Ovary (tissue), 3 donors: ENCODE results near the gene TMEM269.

Source experiments
- CTCF ChIP-seq, 3 donors: fragments of 450-650 bp in 2 of 3; fragments of 200-600 bp in 1 of 3; IDR thresholded peaks; one replicate each; pipeline versions ENCODE4 v1.5.1 to v1.8.0; 2016 to 2022; ENCODE audit warnings: antibody characterized with exemption in 3 of 3, mild to moderate bottlenecking in 1 of 3
- EP300 ChIP-seq: sonication (generic); formaldehyde crosslinking; IDR thresholded peaks from one replicate; pipeline ENCODE4 v1.6.1; 2017; ENCODE audit warnings: antibody characterized with exemption
- donor health status: DM: no; HTN: no; CAD: no.

DNA sequence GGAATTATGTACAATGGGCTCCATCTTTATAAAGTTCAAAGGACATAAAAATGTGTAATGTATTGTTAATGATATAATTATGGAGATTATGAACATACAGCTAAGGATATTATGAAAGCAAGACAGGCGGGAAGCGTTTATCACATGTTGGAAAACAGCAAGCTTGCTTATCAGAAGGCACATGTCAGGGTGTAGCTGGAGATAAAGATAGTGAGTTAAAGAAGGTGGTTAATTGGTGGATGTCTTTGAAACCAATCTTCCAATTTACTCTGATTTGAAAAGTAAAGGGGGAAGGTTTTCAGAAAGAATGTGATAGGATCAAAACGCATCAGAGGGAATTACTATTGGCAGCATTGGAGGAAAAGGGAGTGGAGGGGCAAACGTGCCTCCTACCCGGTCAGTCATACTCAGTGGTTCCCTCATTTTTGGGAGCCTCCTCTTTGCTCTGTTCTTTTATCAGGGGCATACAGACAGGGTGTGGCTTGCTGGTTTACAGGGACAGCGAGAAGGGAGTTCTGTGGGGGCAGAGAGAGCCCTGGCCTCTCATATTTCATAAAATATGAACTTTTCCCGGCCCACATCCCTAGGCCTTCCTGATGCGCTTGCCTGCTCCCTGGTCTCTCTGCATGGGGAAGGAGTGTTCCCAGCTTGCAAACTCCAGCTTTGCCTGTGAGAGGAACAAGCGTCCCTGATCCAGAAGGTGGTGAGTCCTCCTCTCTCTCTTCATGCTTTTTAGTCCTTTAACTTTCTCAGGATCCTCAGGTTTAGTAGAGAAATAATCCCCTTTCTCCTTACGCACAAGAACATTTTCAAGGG lies 40.5 kb downstream of the TMEM269 start:
- TF ChIP-seq CTCF (IDR thresholded peaks at IDR 0.05) (no peak), EP300 (no peak)
